Tongue (tissue), 2 donors: ENCODE measurements around the gene ZCCHC9. TPM values are rescaled to one million over a fixed set of nuclear protein-coding genes. Genes with fewer than 3 reads are reported as not detected.
"Not testable (repeated sequence)": the region's sequence is repeated elsewhere in the genome, so short reads cannot be mapped to it uniquely, and the experiment has no call there.

Experiments used
- DNase-seq: peaks from one replicate; pipeline ENCODE4 v3.0.0-alpha.2; 2015
- total RNA-seq: library from RNA; depleted of rRNA; stranded (reverse); fragments of >200 nt; gene quantifications from one replicate; pipeline ENCODE4 v1.2.3, GENCODE V29; 2014

Gene ZCCHC9
- total RNA-seq: 25.3 TPM

GRCh38 chr5:81301271-81302015 lies at the start of gene ZCCHC9:
Gene ZCCHC9, plus strand, starts transcription at chr5:81301587. Its CDS starts 3,171 bp downstream, at chr5:81304758.
- peak; percentile 99 for DNase-seq

- DNase-seq: peak; percentile 59
These were observed 49.5 kb upstream of the ZCCHC9 start for GRCh38 chr5:81251922-81252321.

GRCh38 chr5:81252904-81253303 lies 48.5 kb upstream of the ZCCHC9 start:
- no peak for DNase-seq

GRCh38 chr5:81253875-81254274 lies 47.5 kb upstream of the ZCCHC9 start:
- no peak for DNase-seq

- no peak for DNase-seq
These were observed 46.4 kb upstream of the ZCCHC9 start for GRCh38 chr5:81254886-81255559.

GRCh38 chr5:81256766-81257165 lies 44.6 kb upstream of the ZCCHC9 start:
- no peak for DNase-seq

- not testable (repeated sequence) for DNase-seq
These were observed 38.6 kb upstream of the ZCCHC9 start for GRCh38 chr5:81262796-81263195.

- no peak for DNase-seq
These were observed 36.3 kb upstream of the ZCCHC9 start for GRCh38 chr5:81265101-81265500.

- no peak for DNase-seq
These were observed 32.7 kb upstream of the ZCCHC9 start for GRCh38 chr5:81268521-81269196.

GRCh38 chr5:81269751-81270393 lies 31.5 kb upstream of the ZCCHC9 start:
- no peak for DNase-seq

- not testable (repeated sequence) for DNase-seq
These were observed 30.9 kb upstream of the ZCCHC9 start for GRCh38 chr5:81270394-81271027.

- no peak for DNase-seq
These were observed 17.4 kb upstream of the ZCCHC9 start for GRCh38 chr5:81283976-81284375.

GRCh38 chr5:81286059-81286617 lies 15.2 kb upstream of the ZCCHC9 start:
- no peak for DNase-seq

- peak; percentile 8 for DNase-seq
These were observed 13.4 kb upstream of the ZCCHC9 start for GRCh38 chr5:81288021-81288433.

- no peak for DNase-seq
These were observed 11.2 kb upstream of the ZCCHC9 start for GRCh38 chr5:81290146-81290545.

- DNase-seq: no peak
These were observed 9.3 kb upstream of the ZCCHC9 start for GRCh38 chr5:81292130-81292529.

GRCh38 chr5:81294021-81294420 lies 7.4 kb upstream of the ZCCHC9 start:
- DNase-seq: not testable (repeated sequence)

- no peak for DNase-seq
These were observed 3.9 kb upstream of the ZCCHC9 start for GRCh38 chr5:81297531-81297930.

GRCh38 chr5:81300921-81301270 lies 491 bp upstream of the ZCCHC9 start:
- DNase-seq: no peak

GRCh38 chr5:81302596-81302995 lies 1.2 kb downstream of the ZCCHC9 start:
- DNase-seq: no peak

GRCh38 chr5:81303563-81303962 lies 2.2 kb downstream of the ZCCHC9 start:
- no peak for DNase-seq

GRCh38 chr5:81305785-81306184 lies 4.4 kb downstream of the ZCCHC9 start:
- no peak for DNase-seq
